CD1c-positive myeloid dendritic cell (primary cell): Measurements from ENCODE around the gene GSG1L2.

ENCODE experiments used
- DNase-seq: peaks from one replicate; pipeline ENCODE4 v3.0.0-alpha.2; 2016; ENCODE audit errors: extremely low spot score

The GSG1L2 gene

DNA sequence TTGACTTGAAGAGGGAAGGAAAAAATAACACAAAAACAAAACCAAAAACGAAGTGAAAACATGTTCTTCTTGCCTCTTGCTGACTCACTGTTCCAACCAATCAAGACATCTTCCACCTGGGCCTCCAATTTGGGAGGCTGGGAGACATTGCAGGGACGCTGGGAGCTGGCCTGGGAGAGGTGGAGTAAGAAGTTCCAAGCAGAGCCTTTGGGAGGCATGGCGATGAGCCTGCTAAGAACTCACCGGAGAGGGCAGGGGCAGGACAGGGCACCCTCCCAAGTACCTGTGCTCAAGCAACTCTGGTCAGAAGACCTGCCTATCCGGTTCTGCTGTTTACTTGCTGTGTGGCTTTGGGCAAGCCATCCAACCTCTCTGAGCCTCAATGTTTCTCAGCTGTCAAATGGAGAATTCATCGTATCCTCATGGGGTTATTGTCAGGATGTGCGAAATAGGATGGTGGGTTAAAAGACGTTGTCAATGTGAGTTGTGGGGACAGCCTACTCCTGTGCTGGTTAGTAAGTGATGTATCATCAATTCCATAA is 3.0 kb upstream of the GSG1L2 start:
- DNase-seq, result no peak

DNA sequence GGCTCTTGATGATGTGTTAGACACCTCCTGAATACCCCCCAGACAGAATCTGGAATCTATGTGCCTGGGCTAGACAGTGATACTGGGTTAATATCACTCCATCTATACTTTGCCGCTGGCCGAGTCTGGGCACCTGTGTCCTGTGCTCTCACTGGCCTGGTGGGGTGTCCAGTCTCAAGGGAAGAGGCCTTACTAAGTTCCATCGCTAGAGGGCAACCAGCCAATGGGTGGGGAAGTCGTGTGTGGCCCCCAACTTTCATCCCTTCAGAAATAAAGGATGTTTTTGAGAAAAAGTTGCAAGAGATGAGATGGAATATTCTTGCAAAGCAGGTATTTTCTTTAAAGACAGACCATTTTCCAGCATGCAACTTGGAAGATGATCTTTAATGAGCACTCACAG is 2.2 kb upstream of the GSG1L2 start:
- no peak for DNase-seq

DNA sequence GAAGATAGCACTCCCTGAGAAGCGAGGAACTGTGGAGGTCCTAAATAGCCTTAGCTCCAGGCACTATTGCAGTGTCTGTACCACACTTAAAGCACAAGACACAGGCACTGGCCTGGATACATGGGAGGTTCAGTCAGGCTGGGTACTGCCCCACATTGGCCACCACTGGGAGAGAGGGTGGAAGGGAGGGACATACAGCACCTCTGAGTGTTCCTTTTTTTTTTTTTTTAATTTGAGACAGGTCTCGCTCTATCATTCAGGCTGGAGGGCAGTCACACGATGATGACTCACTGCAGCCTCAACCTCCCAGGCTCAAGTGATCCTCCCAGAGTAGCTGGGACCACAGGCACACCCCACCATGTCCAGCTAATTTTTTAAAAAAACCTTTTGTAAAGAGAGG is 1.4 kb downstream of the GSG1L2 start:
- no peak for DNase-seq

DNA sequence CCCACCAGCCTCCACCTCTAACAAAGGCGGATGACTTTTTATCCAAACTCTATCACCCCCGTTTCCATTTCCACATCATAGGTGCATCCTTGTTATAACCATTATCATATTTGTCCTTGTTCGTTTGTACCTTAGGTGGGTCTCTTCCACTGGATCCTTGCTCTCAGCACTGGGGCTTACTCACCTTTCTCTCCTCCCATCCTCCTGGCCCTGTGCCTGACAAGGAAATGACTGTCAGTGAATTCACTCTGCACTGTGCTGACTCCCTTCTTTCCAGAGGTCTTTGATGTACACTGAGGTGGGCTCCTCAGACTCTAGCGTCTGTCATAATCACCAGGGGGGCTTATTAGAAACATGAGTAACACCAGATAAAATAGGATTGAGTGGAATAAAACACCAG is 3.1 kb downstream of the GSG1L2 start:
- DNase-seq, result no peak

DNA sequence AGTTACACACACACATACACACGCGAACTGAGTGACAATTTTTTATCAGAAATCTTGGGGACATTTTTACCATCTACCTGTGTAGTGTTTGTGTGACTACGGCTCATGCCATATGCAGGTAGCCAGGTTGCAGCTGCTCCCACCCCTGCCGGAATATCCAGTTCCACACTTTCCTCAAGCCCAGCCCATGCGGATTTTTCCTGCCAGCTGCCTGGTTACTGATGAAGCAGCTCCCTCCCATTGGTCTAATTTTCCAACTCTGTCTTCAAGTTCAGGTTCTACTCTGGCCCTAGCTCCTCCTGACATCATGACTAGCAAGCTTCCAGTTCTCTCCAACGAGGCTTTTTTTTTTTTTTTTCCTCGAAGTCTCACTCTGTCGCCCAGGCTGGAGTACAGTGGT is 4.8 kb downstream of the GSG1L2 start:
- DNase-seq, result no peak

DNA sequence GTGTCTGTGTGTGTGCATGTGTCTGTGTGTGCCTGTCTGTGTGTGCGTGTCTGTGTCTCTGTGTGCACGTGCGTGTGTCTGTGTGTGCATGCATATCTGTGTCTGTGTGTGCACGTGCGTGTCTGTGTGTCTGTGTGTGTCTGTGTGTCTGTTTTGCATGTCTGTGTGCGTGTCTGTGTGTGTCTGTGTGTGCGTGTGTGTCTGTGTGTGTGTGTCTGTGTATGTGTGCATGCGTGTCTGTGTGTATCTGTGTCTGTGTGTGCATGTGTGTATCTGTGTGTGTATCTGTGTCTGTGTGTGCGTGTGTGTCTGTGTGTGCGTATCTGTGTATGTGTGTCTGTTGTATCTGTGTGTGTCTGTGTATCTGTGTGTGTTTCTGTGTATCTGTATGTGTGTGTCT is 5.4 kb downstream of the GSG1L2 start:
- DNase-seq, result no peak

DNA sequence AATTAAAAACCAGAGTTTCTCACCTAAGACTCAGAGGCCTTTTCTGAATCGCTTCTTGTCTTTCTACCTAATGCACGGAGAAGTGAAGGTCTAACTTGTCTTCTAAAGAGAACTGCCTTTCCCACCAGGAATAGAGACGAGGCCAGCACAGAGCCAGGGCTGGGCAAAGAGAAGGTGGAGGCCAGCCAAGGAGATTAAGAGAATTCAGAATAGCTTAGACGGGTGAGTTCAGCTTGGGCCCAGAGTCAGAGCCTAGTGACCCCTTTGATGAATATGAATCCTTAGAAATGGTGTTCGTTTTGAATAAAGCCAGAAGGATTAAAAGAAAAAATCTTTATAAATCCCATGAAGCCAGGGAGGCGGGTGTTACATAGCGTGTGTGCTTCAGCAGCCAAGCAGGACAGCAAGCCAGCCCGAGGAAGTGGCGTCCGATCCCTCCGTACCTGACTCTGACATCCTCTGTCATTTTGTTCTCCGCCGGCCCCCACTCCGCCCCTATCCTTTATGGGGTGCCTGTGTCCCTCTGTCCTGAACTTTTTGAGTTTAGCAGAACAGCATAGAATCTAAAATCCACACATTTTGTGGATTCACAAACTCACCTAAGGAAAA is 7.4 kb downstream of the GSG1L2 start:
- DNase-seq, result no peak

DNA sequence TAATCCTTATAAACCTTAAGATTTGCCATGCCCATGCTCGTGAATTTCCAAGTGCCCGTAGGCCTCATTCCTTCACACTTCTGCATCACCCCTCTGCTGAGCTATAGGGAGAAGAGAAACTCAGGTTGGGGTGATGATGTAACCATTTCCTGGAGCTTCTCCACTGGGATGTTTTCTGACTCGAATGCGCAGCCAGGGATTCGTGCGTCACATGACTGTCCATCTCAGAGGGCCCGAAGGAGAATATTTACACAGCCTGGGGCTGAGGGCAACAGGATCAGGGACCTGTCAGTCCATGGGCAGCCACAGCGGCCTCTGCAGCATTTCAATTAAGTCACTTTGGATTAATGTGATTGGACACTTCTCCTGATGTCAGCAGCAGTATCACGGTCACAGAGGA is 8.7 kb downstream of the GSG1L2 start:
- DNase-seq, result no peak

DNA sequence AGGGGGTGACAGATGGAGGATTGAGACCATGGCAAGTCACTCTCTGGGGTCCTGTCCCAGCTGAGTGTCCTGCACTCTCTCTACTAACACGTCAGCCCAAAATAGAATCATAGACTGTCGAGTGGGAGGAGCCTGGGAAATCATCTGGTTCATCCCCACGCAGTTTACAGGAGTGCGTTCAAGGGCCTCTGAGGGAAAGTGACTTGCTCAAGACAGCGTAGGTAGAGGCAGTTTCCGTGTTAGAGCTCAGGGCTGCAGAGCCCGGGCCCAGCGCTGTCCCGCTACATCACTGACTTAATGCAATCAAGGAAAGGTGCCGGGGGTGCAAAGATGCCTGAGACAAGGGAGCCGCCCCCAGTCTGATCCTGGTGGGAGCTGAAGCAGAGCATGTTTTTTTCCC is 10.3 kb downstream of the GSG1L2 start:
- no peak for DNase-seq

DNA sequence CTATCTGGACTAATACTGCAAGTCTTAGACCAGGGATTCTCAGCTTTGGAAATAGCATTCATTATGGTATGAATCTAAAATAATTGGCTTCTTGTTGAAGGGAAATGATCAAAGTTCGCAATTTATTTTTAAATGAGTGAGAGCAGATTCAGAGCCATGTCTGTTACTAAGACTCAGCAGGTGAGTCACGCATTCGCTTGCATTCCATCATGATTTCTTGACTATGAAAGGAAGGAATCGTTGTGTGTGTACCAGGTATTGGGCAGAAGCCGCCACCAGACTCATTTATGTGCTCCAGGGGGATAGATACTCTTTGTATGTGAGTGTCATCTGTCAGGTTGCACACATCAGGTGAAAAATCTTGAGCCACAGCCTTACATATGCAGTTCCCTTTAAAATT is 10.8 kb downstream of the GSG1L2 start:
- DNase-seq, result no peak

DNA sequence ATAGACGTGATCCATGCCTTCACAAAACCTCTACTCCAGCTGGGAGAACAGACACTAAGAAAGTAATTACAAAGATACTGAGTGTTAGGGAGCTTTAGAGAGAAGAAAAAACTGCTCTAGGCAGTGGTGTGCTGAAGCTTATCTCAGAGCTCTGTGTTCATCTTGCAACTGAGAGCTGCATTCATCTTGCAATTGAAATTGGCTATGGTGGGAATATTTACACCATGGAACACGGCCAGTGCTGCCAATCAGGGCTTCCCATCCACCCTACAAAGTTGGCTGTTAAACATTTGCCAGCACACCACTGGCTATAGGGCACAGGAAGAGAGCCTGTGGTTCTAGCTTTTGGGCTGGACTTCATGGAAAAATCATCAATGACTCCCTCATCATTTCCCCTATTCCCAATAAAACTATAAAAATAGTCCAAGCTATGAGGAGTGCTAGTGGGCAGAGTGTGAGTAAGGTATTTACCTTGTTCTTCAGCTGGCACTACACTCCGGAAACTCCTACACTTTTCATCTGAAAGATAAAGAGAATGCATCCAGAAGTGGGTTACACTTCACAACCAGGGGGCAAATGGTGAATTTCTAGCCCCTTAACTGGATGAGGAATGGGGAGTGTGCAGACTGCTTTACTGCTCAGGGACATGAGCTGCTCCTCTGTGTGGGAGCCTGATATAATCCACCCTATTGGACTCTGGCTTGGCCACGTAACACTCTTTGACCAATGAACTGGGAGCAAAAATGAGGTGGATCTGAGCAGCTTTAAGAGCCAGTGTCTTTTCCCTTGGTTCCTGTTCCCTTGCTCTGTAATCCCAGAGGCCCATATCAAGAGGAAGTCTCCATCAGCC is 11.6 kb downstream of the GSG1L2 start:
- no peak for DNase-seq

DNA sequence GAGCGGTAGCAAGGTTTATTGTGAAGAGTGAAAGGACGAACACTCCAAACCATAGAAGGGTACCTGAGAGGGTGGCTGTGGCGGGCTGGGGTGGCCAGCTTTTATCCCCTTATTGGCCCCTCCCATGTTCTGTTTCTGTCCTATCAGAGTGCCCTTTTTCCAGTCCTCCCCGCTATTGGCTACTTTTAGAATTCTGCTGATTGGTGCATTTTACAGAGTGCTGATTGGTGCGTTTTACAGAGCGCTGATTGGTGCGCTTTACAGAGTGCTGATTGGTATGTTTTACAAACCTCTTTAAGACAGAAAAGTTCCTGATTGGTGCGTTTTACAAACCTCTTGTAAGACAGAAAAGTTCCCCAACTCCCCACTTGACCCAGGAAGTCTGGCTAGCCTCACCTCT is 12.5 kb downstream of the GSG1L2 start:
- DNase-seq, result no peak

DNA sequence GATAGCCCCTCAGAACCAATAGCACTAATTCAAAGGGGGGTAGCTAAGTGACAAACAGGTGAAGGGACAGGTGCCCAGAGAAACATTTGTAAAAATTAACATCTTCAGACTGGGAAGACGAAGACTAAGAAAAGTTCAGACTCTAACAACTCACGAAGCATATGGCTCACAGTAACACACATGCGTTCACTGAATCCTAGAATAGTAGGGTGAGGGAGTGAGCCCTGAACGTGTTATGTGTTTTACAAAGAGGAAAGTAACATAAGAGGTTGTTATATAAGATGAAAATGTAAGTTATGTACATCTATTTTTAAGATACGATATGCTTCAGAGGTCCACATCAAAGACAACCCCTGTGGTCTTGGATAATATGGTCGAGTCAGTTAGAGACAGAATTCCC is 15.2 kb downstream of the GSG1L2 start:
- DNase-seq, result no peak

DNA sequence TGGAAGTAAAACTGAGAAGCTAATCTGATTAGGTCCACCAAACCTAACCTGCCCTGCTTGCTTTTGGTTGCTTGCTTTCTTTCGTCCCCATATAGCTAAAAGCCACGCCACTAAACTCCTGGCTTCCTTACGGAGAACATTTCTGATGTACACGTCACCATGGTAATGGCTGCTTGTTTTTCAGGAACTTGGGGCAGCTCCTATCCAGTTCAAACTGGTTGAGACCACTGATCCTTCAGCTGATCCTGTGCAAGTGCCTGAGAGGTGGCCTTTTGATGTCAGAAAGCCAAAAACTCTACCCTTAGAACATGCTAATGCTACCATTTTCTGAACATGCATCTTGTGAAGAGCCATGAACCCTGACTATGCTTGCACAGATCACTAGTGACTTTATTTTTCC is 16.1 kb downstream of the GSG1L2 start:
- no peak for DNase-seq

DNA sequence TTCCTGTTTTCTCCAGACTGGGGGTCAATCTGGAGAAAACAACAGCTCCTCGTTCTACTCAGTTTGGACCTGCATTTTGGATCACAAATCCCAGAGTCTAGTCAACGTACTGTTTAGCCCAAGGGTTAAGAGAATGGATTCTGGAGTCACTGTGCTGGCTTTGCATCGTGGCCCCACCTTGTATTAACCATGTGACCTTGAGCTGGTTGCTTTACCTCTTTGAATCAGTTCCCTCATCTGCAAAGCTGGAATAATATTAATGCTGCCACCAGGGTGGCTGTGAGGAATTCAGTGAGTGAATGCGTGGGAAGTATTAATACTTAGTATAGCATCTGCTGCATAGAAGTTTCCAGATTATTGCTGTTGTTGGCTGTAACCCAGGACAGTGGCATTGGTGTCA is 19.2 kb downstream of the GSG1L2 start:
- DNase-seq, result no peak

DNA sequence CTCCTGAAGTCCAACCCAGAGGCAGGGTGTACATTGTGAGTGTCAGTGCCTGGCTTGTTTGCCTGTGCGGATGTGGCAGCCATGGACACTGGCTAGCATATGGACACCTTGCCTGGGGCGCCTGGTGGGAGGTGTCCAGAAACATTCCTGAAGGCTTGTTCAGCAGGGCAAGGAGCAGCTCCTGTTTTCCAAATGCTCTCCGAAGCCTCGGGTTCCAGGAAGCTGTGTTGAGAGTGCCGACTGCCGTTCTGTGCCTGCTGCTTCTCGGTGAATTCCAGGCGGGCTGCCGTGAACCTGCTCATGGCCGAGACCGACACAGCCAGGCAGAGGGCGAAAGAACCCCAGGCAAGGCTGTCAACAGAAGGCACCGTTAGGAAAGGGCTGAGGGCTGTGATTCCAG is 19.6 kb downstream of the GSG1L2 start:
- DNase-seq, result no peak

DNA sequence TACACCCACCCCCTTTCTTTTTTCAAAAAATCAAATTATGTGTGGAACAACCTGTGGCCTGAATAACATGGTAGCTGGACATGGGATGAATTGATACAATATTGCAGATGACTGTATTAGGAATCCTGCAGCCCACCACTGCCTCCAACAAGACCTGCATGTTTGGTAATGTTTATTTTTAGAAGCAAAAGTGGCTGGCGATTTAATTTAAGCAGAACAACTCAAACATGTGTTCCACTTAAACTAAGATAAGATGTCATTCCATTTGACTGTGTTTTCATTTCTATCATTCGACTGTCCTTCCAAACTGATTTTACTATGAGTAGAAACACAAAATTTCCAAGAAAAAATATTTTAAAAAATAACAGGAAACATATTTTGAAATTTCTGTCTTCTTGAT is 20.4 kb downstream of the GSG1L2 start:
- DNase-seq, result no peak

DNA sequence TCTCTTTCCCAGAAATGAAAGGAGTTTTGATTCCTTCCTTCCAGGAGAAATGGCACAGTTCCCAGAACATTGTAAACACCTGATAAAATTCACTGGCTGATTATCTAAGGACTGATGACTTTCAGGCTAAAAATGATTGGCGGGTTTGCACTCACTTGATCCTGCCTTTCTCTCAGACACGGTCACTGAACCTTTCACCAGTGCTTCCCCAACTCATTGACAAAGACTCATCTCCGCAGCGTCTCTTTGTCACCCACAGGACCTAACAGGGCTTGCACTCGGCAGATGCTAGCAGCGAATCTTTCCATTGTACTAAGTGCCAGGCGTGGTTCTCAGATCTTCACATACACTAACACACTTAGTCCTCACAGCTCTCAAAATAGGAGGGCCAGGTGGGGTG is 23.2 kb downstream of the GSG1L2 start:
- DNase-seq, result no peak

DNA sequence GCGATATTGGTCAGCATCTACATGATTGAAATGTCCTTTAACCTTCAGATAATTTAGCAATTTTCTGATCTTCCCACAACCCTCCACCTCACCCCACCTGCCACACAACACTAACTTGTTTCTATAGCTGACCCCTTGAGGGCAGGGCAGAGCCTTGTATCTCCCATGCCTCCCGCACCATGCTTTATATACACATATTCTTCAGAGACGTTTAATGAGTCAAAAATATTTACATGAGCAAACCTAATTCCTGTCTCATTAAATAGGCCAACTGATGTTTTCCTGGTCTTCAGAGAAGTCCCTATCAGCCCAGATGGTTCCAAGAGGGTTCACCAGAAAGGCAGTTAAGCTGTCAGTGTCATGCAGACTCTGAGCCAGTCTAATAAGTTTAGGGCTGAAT is 23.9 kb downstream of the GSG1L2 start:
- no peak for DNase-seq

DNA sequence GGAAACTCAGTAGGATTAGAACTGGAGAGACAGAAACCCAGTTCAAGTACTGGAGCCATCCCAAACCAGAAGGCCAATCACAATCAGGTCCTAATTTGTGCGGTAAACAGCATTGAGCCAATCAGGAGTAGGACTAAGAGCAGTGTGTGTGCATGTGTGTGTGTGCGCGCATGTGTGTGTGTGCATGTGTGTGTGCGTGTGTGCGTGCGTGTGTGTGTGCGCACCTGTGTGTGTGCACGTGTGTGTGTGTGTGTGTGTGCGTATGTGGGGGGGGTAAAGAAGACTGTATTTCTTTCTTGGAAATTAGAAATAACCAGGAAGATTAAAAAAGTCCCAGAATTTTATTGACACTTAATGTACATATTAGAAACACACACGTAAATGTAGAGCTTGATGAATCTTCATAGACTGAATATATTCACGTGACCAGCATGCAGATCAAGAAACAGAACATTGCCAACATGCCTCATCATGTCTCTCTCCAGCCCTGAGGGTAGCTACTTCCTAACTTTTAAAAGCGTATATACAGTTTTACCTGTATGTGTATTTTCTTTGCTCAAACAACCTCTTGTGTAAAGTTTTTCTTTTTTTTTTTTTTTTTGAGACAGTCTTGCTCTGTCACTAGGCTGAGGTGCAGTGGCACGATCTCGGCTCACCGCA is 29.6 kb downstream of the GSG1L2 start:
- DNase-seq, result no peak

DNA sequence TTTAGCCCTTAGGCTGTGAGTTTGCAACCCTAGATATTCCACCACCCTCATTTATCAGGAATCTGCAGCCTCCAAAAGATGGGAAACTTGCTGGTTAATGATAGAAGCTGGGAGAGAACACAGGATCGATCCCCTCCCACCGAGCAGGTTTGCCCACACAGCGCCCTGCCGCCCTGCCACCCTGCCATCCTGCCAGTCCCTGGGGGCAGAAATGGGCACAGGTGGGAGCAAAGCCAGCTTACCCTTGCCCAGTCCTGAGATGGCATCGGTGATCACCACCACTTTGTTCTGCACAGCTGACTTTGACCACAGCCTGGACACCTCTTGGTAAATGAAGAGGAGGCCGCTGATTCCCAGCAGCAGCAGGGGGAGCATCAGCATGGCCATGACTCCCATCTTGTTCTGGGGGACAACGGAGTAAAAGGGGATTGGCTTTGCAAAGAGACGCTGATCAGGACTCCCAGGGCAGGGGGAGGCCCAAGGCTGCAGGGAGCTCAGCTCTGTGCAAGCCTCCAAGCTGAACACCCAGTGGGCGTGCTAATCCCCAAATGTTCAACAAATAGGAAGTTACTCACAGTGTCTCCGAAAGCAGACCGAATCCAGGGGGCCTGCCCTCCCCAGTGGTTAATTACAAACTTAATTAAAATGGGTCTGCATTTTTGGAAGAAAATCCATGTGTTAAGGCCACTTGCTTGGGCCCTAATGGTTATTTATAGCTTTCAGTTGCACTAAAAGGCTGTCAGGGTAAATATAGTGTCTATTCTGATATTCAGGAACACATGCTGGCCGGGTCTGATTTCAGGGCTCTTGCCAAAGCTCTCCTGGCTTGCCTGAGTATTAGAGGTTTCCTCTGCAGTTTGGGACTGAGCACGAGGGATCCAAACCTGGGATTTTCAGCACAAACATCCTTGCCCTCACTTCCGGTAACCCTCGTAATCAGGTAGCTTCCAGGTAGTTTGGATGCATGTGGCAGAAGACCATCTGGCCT is 30.7 kb downstream of the GSG1L2 start, which contains the start of gene DHRS7C:
DHRS7C (minus strand) TSS at position 704 of the 988 bp plus-strand sequence; CDS start at position 396, 308 bp downstream.
- DNase-seq, result no peak

DNA sequence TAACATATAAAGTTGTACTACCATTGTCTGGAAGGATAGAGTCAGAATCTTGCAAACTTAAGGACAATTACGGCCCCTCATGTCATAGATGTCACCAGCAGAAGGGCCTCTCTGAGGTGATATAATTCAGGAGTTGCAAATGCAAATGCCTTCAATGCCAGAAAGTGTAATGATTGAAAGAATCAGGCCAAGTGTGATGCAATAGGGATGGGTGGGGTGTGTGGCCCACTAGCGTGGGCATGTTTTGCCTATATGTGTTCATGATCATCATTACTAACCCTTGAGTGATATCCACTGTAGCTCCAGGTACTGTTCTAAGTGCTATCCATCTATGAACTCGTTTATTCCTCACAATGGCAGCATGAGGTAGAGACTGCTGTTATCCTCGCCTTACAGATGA is 31.6 kb downstream of the GSG1L2 start:
- DNase-seq, result no peak
